Measurements from ENCODE around the gene PGF.

The PGF gene

GRCh38 chr14:74896400-74896799 is 59.0 kb downstream of the PGF start:
- H2AK5ac ChIP-seq (ENCODE audit: low read depth, low read length), result no peak overlapping the region
- H3K4me1 ChIP-seq (ENCODE audit: control insufficient read depth in 2 of 2, insufficient read depth in 1 of 2, low read depth in 1 of 2, low read length in 2 of 2), result no peaks in the 10 kb centered on the region
- H3K27ac ChIP-seq (replicated peaks; ENCODE audit: low read length), result no peak overlapping the region
- no peak overlapping the region for H4K91ac ChIP-seq (ENCODE audit: low read depth, low read length, poor library complexity)
- H3K18ac ChIP-seq (ENCODE audit: low read length), result no peak overlapping the region
- H3K79me1 ChIP-seq (ENCODE audit: low read depth, low read length), result no peaks in the 10 kb centered on the region
- H3K9ac ChIP-seq (ENCODE audit: low read depth, low read length, poor library complexity), result no peak overlapping the region
- no peak overlapping the region for H2BK15ac ChIP-seq (ENCODE audit: low read length)
- no peak overlapping the region for H3K4me3 ChIP-seq (ENCODE audit: low read length in 2 of 2)
- WGBS, 2 donors (ENCODE audit: extremely low coverage in 2 of 2, insufficient read length in 2 of 2, insufficient replicate concordance in 1 of 2), result no CpG with 5 or more reads among the region's 3 CpGs
- H2BK5ac ChIP-seq (ENCODE audit: low read length), result no peak overlapping the region
- H2BK120ac ChIP-seq (ENCODE audit: low read depth, low read length), result no peak overlapping the region
- H3K14ac ChIP-seq (ENCODE audit: low read length), result no peak overlapping the region
- no peak overlapping the region for H3K23ac ChIP-seq (ENCODE audit: low read depth, low read length, poor library complexity)
- H2AFZ ChIP-seq (ENCODE audit: low read length), result no peak overlapping the region
- no peak overlapping the region for H4K8ac ChIP-seq (ENCODE audit: low read depth, low read length)
- H3K36me3 ChIP-seq (replicated peaks in 1 of 2; ENCODE audit: control insufficient read depth in 2 of 2, insufficient read depth in 2 of 2, low read length in 2 of 2), result peaks cover 65 to 99% of the 10 kb centered on the region in 2 donors
- no peaks in the 10 kb centered on the region for H3K9me3 ChIP-seq (replicated peaks in 1 of 2; ENCODE audit: control insufficient read depth in 2 of 2, insufficient read depth in 1 of 2, low read depth in 1 of 2, low read length in 2 of 2)
- DNase-seq (ENCODE audit: low spot score), result no peak
- H3K4me2 ChIP-seq (ENCODE audit: insufficient read depth, low read length, poor library complexity, severe bottlenecking), result no peak overlapping the region
- no peak overlapping the region for H3K4ac ChIP-seq (ENCODE audit: low read length)
- H2BK12ac ChIP-seq (ENCODE audit: low read length), result no peak overlapping the region
- no peaks in the 10 kb centered on the region for H3K27me3 ChIP-seq (ENCODE audit: control insufficient read depth in 3 of 3, insufficient read depth in 3 of 3, low read depth in 1 of 3, low read length in 3 of 3)

DNA sequence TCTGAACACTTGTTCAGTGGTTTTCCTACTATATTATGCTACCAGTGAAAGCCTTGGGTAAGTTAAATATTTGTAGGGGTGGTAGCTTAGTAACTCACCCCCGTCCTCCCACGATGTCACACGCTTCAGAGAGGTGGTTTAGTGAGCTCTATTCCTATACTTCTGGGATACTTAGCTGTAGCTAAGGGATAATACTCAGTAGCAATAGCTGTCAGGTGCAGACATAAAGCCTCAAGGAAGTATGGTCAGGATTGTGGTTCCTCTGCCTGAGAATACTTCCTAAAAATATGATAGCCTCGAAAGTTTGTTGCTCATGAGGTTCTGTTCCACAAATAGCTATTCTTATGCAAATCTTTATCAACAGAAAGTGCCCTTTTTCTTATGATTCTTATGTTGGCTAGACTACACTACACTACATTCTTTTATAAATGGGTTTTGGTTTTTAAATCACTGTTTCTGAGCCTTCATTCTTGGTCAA is 61.7 kb downstream of the PGF start:
- Histone ChIP-seq H3K27me3 (ENCODE audit: control insufficient read depth in 3 of 3, insufficient read depth in 3 of 3, low read depth in 1 of 3, low read length in 3 of 3) (no peaks in the 10 kb centered on the region), H2BK12ac (ENCODE audit: low read length) (no peak overlapping the region), H3K36me3 (replicated peaks in 1 of 2; ENCODE audit: control insufficient read depth in 2 of 2, insufficient read depth in 2 of 2, low read length in 2 of 2) (peaks cover 52 to 98% of the 10 kb centered on the region in 2 donors), H3K27ac (replicated peaks; ENCODE audit: low read length) (no peak overlapping the region), H3K4me2 (ENCODE audit: insufficient read depth, low read length, poor library complexity, severe bottlenecking) (no peak overlapping the region), H3K9ac (ENCODE audit: low read depth, low read length, poor library complexity) (no peak overlapping the region), H3K4me1 (ENCODE audit: control insufficient read depth in 2 of 2, insufficient read depth in 1 of 2, low read depth in 1 of 2, low read length in 2 of 2) (no peaks in the 10 kb centered on the region), H3K4me3 (ENCODE audit: low read length in 2 of 2) (no peak overlapping the region), H3K14ac (ENCODE audit: low read length) (no peak overlapping the region), H2BK5ac (ENCODE audit: low read length) (no peak overlapping the region), H2BK15ac (ENCODE audit: low read length) (no peak overlapping the region), H4K91ac (ENCODE audit: low read depth, low read length, poor library complexity) (no peak overlapping the region), H2AK5ac (ENCODE audit: low read depth, low read length) (no peak overlapping the region), H3K79me1 (ENCODE audit: low read depth, low read length) (no peaks in the 10 kb centered on the region), H4K8ac (ENCODE audit: low read depth, low read length) (no peak overlapping the region), H2BK120ac (ENCODE audit: low read depth, low read length) (no peak overlapping the region), H2AFZ (ENCODE audit: low read length) (no peak overlapping the region), H3K18ac (ENCODE audit: low read length) (no peak overlapping the region), H3K23ac (ENCODE audit: low read depth, low read length, poor library complexity) (no peak overlapping the region), H3K9me3 (replicated peaks in 1 of 2; ENCODE audit: control insufficient read depth in 2 of 2, insufficient read depth in 1 of 2, low read depth in 1 of 2, low read length in 2 of 2) (no peaks in the 10 kb centered on the region), H3K4ac (ENCODE audit: low read length) (no peak overlapping the region)
- no CpG with 5 or more reads among the region's 4 CpGs for WGBS, 2 donors (ENCODE audit: extremely low coverage in 2 of 2, insufficient read length in 2 of 2, insufficient replicate concordance in 1 of 2)
- DNase-seq (ENCODE audit: low spot score), result no peak

GRCh38 chr14:74892745-74893144 is 62.7 kb downstream of the PGF start:
- Histone ChIP-seq H2BK15ac (ENCODE audit: low read length) (no peak overlapping the region), H3K4me2 (ENCODE audit: insufficient read depth, low read length, poor library complexity, severe bottlenecking) (no peak overlapping the region), H2AK5ac (ENCODE audit: low read depth, low read length) (no peak overlapping the region), H2BK120ac (ENCODE audit: low read depth, low read length) (no peak overlapping the region), H4K8ac (ENCODE audit: low read depth, low read length) (no peak overlapping the region), H2AFZ (ENCODE audit: low read length) (no peak overlapping the region), H3K4ac (ENCODE audit: low read length) (no peak overlapping the region), H3K27me3 (ENCODE audit: control insufficient read depth in 3 of 3, insufficient read depth in 3 of 3, low read depth in 1 of 3, low read length in 3 of 3) (no peaks in the 10 kb centered on the region), H3K14ac (ENCODE audit: low read length) (no peak overlapping the region), H3K9me3 (replicated peaks in 1 of 2; ENCODE audit: control insufficient read depth in 2 of 2, insufficient read depth in 1 of 2, low read depth in 1 of 2, low read length in 2 of 2) (no peaks in the 10 kb centered on the region), H3K4me3 (ENCODE audit: low read length in 2 of 2) (no peak overlapping the region), H3K79me1 (ENCODE audit: low read depth, low read length) (no peaks in the 10 kb centered on the region), H3K9ac (ENCODE audit: low read depth, low read length, poor library complexity) (no peak overlapping the region), H2BK5ac (ENCODE audit: low read length) (no peak overlapping the region), H4K91ac (ENCODE audit: low read depth, low read length, poor library complexity) (no peak overlapping the region), H2BK12ac (ENCODE audit: low read length) (no peak overlapping the region), H3K27ac (replicated peaks; ENCODE audit: low read length) (no peak overlapping the region), H3K18ac (ENCODE audit: low read length) (no peak overlapping the region), H3K4me1 (ENCODE audit: control insufficient read depth in 2 of 2, insufficient read depth in 1 of 2, low read depth in 1 of 2, low read length in 2 of 2) (no peaks in the 10 kb centered on the region), H3K23ac (ENCODE audit: low read depth, low read length, poor library complexity) (no peak overlapping the region), H3K36me3 (replicated peaks in 1 of 2; ENCODE audit: control insufficient read depth in 2 of 2, insufficient read depth in 2 of 2, low read length in 2 of 2) (peaks cover 46 to 98% of the 10 kb centered on the region in 2 donors)
- no peak for DNase-seq (ENCODE audit: low spot score)
- WGBS, 2 donors (ENCODE audit: extremely low coverage in 2 of 2, insufficient read length in 2 of 2, insufficient replicate concordance in 1 of 2), result no CpG with 5 or more reads among the region's 5 CpGs

DNA sequence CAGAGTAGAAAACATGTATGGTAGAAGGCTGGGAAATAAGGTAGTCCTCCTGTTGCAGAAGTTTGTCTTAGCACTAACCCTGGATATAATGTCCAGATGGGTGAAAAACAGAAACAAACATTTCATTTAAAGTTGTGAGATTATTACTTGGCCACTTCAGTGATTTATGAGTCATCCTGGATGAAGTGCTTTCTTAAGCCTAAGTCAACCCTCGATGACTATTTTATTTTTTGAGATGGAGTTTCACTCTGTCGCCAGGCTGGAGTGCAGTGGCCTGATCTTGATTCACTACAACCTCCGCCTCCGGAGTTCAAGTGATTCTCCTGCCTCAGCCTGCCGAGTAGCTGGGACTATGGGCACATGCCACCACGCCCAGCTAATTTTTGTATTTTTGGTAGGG is 63.5 kb downstream of the PGF start:
- peaks cover 42 to 98% of the 10 kb centered on the region in 2 donors for H3K36me3 ChIP-seq (replicated peaks in 1 of 2; ENCODE audit: control insufficient read depth in 2 of 2, insufficient read depth in 2 of 2, low read length in 2 of 2)
- no peak for DNase-seq (ENCODE audit: low spot score)
- no CpG with 5 or more reads among the region's 6 CpGs for WGBS, 2 donors (ENCODE audit: extremely low coverage in 2 of 2, insufficient read length in 2 of 2, insufficient replicate concordance in 1 of 2)
- H3K4ac ChIP-seq (ENCODE audit: low read length), result no peak overlapping the region
- H3K9ac ChIP-seq (ENCODE audit: low read depth, low read length, poor library complexity), result no peak overlapping the region
- H2AFZ ChIP-seq (ENCODE audit: low read length), result no peak overlapping the region
- H4K8ac ChIP-seq (ENCODE audit: low read depth, low read length), result no peak overlapping the region
- no peak overlapping the region for H3K23ac ChIP-seq (ENCODE audit: low read depth, low read length, poor library complexity)
- no peak overlapping the region for H2BK120ac ChIP-seq (ENCODE audit: low read depth, low read length)
- no peaks in the 10 kb centered on the region for H3K4me1 ChIP-seq (ENCODE audit: control insufficient read depth in 2 of 2, insufficient read depth in 1 of 2, low read depth in 1 of 2, low read length in 2 of 2)
- H2BK15ac ChIP-seq (ENCODE audit: low read length), result no peak overlapping the region
- H3K4me3 ChIP-seq (ENCODE audit: low read length in 2 of 2), result no peak overlapping the region
- H3K27ac ChIP-seq (replicated peaks; ENCODE audit: low read length), result no peak overlapping the region
- no peaks in the 10 kb centered on the region for H3K79me1 ChIP-seq (ENCODE audit: low read depth, low read length)
- H3K9me3 ChIP-seq (replicated peaks in 1 of 2; ENCODE audit: control insufficient read depth in 2 of 2, insufficient read depth in 1 of 2, low read depth in 1 of 2, low read length in 2 of 2), result no peaks in the 10 kb centered on the region
- H3K27me3 ChIP-seq (ENCODE audit: control insufficient read depth in 3 of 3, insufficient read depth in 3 of 3, low read depth in 1 of 3, low read length in 3 of 3), result no peaks in the 10 kb centered on the region
- H4K91ac ChIP-seq (ENCODE audit: low read depth, low read length, poor library complexity), result no peak overlapping the region
- H3K4me2 ChIP-seq (ENCODE audit: insufficient read depth, low read length, poor library complexity, severe bottlenecking), result no peak overlapping the region
- no peak overlapping the region for H2AK5ac ChIP-seq (ENCODE audit: low read depth, low read length)
- no peak overlapping the region for H2BK5ac ChIP-seq (ENCODE audit: low read length)
- no peak overlapping the region for H3K14ac ChIP-seq (ENCODE audit: low read length)
- H2BK12ac ChIP-seq (ENCODE audit: low read length), result no peak overlapping the region
- H3K18ac ChIP-seq (ENCODE audit: low read length), result no peak overlapping the region
